Measurements from ENCODE around the gene KRT10. TPM values are rescaled to one million over a fixed set of nuclear protein-coding genes. Genes with fewer than 3 reads are reported as not detected.
"Not testable (repeated sequence)": the region's sequence is repeated elsewhere in the genome, so short reads cannot be mapped to it uniquely, and the experiment has no call there.

KRT10 gene
- total RNA-seq, 1 donor from 2014 or later: 60.2 TPM

- Mint-ChIP-seq H3K36me3 (no peaks in the 10 kb centered on the region), H3K9me3 (no peaks in the 10 kb centered on the region), H3K27me3 (no peaks in the 10 kb centered on the region), H3K4me3 (no peak overlapping the region), H3K4me1 (ENCODE audit: unreplicated experiment) (peaks cover 13% of the 10 kb centered on the region), H3K27ac (no peak overlapping the region)
- no peak for DNase-seq (ENCODE audit: extremely low spot score, unreplicated experiment)
- TF ChIP-seq, protein P1, sequence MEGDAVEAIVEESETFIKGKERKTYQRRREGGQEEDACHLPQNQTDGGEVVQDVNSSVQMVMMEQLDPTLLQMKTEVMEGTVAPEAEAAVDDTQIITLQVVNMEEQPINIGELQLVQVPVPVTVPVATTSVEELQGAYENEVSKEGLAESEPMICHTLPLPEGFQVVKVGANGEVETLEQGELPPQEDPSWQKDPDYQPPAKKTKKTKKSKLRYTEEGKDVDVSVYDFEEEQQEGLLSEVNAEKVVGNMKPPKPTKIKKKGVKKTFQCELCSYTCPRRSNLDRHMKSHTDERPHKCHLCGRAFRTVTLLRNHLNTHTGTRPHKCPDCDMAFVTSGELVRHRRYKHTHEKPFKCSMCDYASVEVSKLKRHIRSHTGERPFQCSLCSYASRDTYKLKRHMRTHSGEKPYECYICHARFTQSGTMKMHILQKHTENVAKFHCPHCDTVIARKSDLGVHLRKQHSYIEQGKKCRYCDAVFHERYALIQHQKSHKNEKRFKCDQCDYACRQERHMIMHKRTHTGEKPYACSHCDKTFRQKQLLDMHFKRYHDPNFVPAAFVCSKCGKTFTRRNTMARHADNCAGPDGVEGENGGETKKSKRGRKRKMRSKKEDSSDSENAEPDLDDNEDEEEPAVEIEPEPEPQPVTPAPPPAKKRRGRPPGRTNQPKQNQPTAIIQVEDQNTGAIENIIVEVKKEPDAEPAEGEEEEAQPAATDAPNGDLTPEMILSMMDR (conservative IDR thresholded peaks at IDR 0.05): peak; percentile 56
Observed at GRCh38 chr17:40862985-40863733, 40.7 kb upstream of the KRT10 start.

DNA sequence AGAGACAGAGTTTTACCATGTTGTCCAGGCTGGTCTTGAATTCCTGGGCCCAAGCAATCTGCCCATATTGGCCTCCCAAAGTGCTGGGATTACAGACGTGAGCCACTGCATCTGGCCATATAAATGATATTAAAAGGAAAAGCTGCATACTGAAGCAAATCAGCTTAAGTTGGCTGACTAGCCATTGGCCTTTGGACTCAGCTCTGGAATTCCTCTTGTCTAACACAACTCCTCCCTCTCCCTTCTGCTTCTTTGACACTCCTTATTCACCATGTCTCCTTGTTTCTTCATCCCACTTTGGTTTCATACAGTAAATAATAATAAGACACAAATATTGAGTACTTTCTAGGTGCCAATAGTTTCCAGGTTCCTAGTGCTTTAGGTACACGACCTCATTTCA is 37.1 kb upstream of the KRT10 start:
- no peaks in the 10 kb centered on the region for H3K27me3 Mint-ChIP-seq
- peak overlapping the region; percentile 3 for H3K27ac Mint-ChIP-seq
- no peak overlapping the region for H3K4me3 Mint-ChIP-seq
- H3K4me1 Mint-ChIP-seq (ENCODE audit: unreplicated experiment): peaks cover 25% of the 10 kb centered on the region
- H3K36me3 Mint-ChIP-seq: no peaks in the 10 kb centered on the region
- H3K9me3 Mint-ChIP-seq: no peaks in the 10 kb centered on the region
- no peak for DNase-seq (ENCODE audit: extremely low spot score, unreplicated experiment)
- TF ChIP-seq, protein P1 (conservative IDR thresholded peaks at IDR 0.05): no peak

- not testable (repeated sequence) for H3K9me3 Mint-ChIP-seq; H3K27me3 Mint-ChIP-seq; H3K36me3 Mint-ChIP-seq; DNase-seq (ENCODE audit: extremely low spot score, unreplicated experiment); H3K4me3 Mint-ChIP-seq
- peak overlapping the region; percentile 8 for H3K27ac Mint-ChIP-seq
- peaks cover 26% of the 10 kb centered on the region for H3K4me1 Mint-ChIP-seq (ENCODE audit: unreplicated experiment)
Observed at GRCh38 chr17:40858667-40859066, 36.3 kb upstream of the KRT10 start.

GRCh38 chr17:40857535-40857934 is 35.1 kb upstream of the KRT10 start:
- TF ChIP-seq, protein P1 (conservative IDR thresholded peaks at IDR 0.05): no peak
- no peak for DNase-seq (ENCODE audit: extremely low spot score, unreplicated experiment)
- no peaks in the 10 kb centered on the region for H3K36me3 Mint-ChIP-seq
- H3K27ac Mint-ChIP-seq: peak overlapping the region; percentile 84
- no peaks in the 10 kb centered on the region for H3K27me3 Mint-ChIP-seq
- peak overlapping the region; percentile 48 for H3K4me3 Mint-ChIP-seq
- H3K4me1 Mint-ChIP-seq (ENCODE audit: unreplicated experiment): peaks cover 32% of the 10 kb centered on the region
- no peaks in the 10 kb centered on the region for H3K9me3 Mint-ChIP-seq

DNA sequence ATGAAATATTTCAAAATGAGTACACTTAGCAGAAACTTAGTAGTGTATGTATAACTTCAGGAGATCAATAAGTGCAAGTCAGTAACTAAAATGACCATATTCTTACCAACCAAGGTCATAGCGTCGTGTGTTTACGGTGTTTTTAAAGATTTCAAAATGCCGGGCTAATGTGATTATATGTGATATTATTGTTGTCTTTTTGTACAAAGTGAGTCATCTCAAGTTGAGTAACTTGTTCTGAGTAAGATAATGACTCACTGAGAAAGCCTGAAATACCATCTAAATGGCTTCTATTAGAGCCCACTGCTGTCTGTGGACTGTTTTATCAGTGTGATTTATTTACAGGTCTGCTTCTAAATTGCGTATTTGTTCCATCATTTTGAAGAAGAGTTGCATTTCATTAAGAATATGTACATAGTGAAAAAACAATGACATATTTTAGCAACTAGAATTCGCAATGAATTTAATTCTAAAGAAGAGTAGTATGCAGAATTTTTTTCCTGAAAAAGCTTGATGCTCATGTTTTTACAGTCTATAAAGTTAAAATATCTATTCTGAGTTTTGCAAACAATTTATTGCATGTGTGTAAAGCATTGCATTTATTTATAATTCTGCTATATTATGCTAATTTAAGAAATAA is 31.9 kb upstream of the KRT10 start:
- Mint-ChIP-seq H3K4me1 (ENCODE audit: unreplicated experiment) (peaks cover 31% of the 10 kb centered on the region), H3K27me3 (no peaks in the 10 kb centered on the region), H3K9me3 (no peaks in the 10 kb centered on the region), H3K36me3 (no peaks in the 10 kb centered on the region), H3K4me3 (peak overlapping the region; percentile 21), H3K27ac (peak overlapping the region; percentile 48)
- no peak for DNase-seq (ENCODE audit: extremely low spot score, unreplicated experiment)
- TF ChIP-seq, protein P1 (conservative IDR thresholded peaks at IDR 0.05): no peak

DNA sequence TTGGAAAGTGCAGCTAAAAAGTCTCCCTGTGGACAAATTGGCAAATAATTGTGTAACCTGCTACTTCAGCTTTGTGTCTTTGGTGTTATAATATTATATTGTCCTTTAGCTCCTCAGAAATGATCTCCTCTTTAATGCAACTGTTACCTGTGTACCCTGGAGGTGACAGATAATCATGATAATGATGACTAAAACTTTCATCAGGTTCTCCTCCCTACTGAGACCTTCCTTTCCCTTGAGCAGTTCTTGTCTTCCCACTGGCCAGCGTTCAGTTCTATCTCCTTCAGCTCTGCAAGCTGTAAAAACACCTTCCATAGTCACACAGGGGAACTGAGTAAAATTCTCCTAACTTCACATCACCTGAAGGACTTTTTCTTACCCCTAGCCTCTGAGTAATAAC is 29.9 kb upstream of the KRT10 start:
- peaks cover 23% of the 10 kb centered on the region for H3K4me1 Mint-ChIP-seq (ENCODE audit: unreplicated experiment)
- DNase-seq (ENCODE audit: extremely low spot score, unreplicated experiment): no peak
- peak overlapping the region; percentile 90 for H3K27ac Mint-ChIP-seq
- H3K9me3 Mint-ChIP-seq: no peaks in the 10 kb centered on the region
- H3K4me3 Mint-ChIP-seq: peak overlapping the region; percentile 68
- TF ChIP-seq, protein P1 (conservative IDR thresholded peaks at IDR 0.05): no peak
- no peaks in the 10 kb centered on the region for H3K27me3 Mint-ChIP-seq
- H3K36me3 Mint-ChIP-seq: no peaks in the 10 kb centered on the region
